ENCODE measurements around the gene TANK.

- TF ChIP-seq, protein P1, sequence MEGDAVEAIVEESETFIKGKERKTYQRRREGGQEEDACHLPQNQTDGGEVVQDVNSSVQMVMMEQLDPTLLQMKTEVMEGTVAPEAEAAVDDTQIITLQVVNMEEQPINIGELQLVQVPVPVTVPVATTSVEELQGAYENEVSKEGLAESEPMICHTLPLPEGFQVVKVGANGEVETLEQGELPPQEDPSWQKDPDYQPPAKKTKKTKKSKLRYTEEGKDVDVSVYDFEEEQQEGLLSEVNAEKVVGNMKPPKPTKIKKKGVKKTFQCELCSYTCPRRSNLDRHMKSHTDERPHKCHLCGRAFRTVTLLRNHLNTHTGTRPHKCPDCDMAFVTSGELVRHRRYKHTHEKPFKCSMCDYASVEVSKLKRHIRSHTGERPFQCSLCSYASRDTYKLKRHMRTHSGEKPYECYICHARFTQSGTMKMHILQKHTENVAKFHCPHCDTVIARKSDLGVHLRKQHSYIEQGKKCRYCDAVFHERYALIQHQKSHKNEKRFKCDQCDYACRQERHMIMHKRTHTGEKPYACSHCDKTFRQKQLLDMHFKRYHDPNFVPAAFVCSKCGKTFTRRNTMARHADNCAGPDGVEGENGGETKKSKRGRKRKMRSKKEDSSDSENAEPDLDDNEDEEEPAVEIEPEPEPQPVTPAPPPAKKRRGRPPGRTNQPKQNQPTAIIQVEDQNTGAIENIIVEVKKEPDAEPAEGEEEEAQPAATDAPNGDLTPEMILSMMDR (conservative IDR thresholded peaks at IDR 0.05; ENCODE audit: low read length), result no peak
- no peak for TF ChIP-seq EZH2phosphoT487 (IDR thresholded peaks at IDR 0.05; ENCODE audit: borderline replicate concordance)
Measured at GRCh38 chr2:161257123-161257952, 97.1 kb downstream of the TANK start.
